HG02870 (cell line): Measurements from ENCODE around the gene LAD1.

Experiments used
- ATAC-seq: cut with Tn5 transposase; IDR thresholded peaks from one replicate; pipeline ENCODE4 v1.9.1; 2021; ENCODE audit warnings: mild to moderate bottlenecking, moderate library complexity; ENCODE audit not compliant: unreplicated experiment

Gene LAD1

DNA sequence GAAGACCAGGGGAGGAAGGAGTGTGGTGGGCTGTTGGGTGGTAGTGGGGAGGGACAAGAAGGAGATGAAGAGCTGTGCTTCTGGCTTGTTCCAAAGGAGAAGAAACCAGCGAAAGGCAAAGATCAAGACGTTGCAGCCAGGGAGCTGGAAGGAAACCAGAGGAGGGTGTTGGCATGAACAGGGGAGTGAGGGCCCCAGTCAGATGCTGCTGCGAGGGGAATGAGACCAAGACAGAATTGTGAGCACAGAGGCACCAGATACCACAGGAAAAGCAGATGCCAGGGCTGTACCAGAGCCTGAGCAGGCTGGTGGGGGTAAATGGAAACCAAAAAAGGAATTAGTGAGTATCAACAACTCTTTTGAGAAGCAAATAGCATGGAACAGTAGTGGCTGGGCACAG lies 6.0 kb downstream of the LAD1 start:
- no peak for ATAC-seq

DNA sequence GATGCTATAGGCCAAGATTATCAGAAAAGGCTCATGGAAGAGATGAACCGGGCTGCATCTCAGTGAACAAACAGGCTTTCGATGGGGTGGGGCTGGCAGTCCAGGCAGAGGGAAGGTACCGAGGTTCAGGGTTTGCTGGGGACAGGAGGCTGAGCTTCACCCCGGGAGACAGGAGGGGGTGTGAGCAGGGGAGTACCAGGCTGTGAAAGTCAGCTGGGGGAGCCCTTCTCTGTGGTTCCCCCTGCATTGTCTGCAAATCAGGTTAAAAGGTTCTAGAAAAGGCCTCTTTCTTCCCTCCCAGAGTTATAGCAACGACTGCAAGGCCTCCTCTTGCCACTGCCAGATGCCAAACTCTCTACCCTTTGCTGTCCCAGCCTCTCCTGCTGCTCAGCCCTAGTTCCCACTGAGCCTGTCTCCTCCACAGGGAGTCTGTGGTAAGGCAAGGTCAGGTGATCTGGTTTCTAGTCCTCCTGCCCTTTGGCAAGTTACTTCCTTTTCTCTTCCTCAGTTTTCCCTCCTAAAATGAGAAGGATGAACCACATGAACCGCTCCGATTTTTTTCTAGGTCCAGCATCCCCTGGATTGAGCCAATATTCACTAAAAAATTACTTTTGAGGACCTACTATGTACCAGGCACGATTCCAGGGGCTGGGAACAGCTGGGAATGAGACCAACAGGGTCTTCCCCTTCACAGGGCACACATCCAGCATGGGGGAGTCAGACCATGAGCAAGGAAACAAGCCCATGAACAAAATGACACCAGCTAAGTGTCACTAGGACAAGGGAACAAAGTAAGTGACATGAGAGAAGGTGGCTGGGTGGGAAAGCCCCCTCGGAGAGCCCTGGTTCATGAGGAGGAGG lies 7.2 kb downstream of the LAD1 start:
- ATAC-seq: no peak

DNA sequence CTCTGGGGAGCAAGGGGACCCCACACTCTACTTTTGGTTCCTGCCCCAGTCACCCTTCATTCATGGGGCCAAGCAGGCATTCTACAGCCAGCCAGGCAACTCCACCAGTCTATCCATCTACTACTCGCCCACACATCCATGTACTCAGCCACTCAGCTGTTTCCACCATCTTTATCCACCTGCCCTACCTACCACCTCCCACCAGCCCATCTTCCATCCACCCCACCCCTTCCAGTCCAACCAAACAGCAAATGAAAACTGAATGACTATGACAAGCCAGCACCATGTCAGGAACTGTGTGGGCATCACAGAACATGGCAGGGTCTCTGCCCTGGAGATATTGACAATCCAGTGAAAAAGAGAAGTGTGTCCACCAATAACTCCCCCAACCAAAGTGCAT lies 7.9 kb downstream of the LAD1 start:
- ATAC-seq: no peak

DNA sequence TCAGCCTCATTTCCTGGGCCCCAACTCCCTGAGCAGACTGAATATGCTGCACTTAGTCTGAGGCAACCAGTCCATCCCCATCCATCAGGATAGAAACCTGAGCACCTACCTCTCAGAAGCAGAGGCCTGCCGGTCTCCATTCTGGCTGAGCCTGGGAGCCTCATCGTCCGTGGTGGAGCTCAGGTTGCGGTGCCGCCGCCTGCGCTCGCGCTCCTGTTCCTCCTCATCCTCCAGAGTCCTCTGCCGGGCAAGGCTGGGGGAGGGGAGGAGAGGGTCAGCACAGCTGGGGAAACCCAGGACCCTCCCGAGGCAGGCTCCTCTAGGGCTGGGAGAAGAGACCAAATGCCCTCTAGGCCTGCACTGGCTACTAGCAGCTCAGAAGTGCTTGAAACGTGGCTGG lies 10.1 kb downstream of the LAD1 start:
- no peak for ATAC-seq

DNA sequence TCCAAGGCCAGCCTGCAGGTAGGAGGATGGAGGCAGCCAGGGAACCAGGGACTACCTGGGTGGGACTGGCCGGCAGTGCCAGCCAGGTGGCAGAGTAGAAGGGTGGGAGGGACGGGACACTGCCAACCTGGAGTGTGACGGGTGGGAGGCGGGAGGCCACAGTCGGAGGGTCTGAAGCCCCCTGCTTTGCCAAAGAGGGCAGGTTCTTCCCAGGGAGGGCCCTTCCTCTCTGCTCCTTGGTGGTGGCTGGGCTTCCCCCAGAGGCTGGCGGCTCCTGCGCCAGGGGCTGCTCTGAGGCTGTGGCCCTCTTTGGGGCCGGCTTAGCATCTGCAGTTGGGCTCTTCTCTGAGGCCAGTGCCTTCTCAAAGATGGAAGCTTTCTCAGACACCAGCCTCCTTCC lies 12.9 kb downstream of the LAD1 start:
- no peak for ATAC-seq

DNA sequence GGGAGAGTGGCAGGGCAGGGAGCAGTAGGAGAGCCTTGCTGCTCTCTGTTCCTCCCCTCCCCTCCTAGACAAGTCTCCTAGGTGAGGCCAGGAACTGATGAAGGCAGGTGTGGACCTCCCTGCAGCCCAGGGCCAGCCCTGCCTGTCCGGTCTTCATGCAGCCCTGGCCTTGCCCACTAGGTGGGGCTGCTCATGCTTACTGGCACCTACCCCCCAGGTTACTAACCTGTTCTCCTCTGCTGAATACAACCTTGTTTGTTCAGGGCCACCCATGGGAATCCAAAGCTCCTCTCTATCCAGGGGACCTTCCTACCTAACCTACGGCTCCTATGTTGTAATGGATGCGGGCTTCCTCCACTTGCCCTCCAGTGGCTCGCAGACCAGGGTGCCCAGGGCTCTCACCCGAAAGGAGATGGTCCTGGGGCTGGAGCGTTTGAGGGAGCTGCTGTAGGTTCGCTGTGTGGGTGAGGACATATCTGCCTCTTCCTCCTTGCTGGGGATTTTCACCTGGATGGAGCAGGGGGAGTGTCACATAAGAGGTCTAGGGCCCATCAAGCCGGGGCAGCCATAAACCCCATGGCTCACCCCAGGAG lies 13.7 kb downstream of the LAD1 start:
- ATAC-seq: peak; percentile 73

DNA sequence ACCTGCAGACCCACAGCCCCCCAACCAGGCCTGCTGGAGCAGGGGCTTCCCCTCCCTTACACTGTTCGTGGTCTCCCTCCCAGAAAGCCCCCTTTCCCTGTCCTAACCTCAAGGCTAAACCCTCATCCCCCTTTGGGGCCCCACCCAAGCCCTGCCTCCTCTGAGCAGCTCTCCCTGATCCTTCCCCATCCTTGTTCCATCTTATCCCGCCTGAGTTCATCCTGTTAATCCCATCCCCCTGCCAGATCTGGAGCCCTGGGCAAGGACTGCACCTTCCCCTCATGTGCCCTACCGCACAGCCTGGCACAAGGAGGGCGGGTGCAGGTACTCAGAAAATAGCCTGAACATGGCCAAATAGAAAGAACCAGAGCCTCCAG lies 14.7 kb downstream of the LAD1 start:
- no peak for ATAC-seq

DNA sequence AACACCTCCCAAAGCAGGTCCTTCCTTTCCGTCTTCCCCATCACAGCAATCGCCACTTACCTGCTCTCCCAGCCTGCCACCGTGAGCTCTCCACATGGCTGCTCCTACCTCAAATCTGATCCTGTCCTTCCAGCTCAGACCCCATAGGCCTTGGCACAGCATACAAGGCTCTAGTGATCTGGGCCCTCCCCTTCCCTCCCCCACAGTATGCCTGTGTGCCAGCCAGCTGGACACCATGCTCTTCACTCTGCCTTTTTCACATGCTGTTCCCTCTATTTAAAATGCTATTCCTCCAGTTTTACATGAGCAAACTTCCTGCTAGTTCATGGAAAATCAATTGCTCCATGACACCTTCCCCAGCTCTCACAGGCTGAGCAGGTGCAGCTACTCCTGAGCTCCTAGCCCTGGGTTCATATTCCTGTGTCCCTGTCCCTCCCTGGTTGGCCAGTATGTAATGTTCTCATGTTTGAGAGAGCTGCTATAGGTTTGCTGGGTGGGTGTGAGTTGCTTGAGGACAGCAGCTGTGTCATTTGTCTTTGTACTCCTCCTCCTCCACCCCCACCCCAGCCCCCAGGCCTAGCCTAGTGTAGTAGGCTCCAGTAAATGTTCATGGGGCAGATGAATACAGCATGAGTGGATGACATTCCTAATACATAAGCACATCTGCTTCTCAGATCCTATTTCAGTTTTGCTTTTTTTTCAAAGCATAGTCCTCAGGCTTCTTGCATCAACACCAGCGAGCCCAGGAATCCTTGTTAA lies 15.3 kb downstream of the LAD1 start:
- ATAC-seq: no peak

DNA sequence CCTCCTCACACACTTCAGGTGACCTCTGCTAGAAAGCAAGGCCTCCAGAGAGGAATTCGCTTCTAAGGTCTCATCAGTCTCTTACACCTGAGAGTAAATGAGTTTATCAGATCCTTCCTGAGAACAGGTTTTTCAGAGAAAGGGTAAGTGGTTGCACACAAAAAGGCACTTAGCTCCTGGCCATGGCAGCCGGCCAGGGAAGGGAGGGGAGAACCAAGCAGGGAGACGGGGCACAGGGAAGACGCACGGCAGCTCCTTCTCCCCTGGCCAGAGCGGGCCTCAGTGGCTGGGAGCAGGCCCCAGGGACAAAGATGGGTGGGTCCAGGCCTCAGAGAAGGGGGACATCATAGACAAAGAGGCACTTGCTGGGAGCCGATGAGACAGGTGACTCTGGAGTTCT lies 18.0 kb downstream of the LAD1 start:
- ATAC-seq: no peak

DNA sequence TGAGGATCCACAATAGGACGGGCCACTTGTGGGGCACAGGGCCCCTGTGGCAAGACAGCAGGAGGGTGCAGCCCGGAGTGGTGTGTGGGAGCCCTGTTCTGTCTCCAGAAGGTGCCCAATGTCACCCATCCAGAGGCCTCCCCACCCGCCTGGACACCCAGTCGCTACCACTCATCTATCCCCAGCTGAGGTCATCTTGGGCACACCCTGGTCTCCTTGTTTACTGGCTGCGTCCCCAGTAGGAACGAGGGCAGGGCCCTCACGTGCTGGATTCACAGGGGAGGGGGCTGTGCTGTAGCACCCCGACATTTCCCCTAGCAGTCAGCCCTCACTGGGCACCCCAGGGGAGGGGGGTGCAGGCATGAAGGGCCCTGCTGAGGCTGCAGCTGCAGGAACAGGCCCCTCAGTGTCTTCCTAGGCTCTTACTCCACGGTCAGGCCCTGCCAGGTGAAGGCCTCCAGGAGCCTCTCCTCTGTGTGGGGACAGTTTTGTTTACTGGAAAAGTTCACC lies 19.3 kb downstream of the LAD1 start:
- no peak for ATAC-seq

DNA sequence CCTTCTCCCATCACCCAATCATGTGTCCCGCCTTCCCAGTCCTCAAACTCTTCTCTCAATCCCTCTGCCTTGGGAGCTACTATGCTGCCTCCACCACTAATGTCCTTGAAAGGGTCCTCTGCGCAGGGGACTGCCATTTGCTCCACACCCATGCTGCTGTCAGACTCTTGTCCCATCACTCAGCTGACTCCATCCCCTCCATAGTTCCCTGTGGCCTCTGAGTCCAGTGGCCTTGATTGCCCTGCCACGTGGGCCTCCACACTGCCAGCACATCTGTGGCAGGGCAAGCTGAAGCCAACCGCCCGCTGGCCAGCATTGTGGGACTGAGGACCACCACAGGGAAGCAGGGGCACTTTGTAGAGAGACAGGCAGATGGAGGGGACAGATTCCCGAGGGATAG lies 20.3 kb downstream of the LAD1 start:
- no peak for ATAC-seq

DNA sequence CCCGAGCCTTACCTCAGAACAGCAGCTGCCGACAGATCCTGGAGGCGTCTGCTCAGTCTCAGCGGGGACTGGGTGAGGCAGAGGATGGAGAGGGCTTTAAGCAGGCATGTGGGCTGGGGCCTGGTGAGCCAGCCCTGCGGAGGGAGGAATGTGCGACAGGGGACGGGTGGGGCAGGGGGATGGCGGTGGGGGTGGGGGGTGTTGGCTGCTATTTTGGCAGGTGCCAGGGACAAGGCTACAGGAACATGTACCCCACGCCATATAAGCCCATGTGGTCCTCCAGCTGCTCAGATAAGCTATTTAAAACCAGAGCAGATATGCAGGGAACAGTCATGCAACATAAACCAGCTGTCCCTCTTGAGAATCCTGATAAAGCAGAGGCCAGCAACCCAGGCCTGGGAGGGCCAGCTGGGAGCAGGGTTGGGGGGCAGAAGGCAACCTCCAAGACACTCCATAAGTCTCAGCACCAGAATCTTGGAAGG lies 21.5 kb downstream of the LAD1 start, which contains the start of gene TNNT2:
Gene TNNT2, minus strand, starts transcription at position 70 of the 482 bp plus-strand sequence. CDS start 4,426 bp downstream, outside the sequence.
- ATAC-seq: no peak

DNA sequence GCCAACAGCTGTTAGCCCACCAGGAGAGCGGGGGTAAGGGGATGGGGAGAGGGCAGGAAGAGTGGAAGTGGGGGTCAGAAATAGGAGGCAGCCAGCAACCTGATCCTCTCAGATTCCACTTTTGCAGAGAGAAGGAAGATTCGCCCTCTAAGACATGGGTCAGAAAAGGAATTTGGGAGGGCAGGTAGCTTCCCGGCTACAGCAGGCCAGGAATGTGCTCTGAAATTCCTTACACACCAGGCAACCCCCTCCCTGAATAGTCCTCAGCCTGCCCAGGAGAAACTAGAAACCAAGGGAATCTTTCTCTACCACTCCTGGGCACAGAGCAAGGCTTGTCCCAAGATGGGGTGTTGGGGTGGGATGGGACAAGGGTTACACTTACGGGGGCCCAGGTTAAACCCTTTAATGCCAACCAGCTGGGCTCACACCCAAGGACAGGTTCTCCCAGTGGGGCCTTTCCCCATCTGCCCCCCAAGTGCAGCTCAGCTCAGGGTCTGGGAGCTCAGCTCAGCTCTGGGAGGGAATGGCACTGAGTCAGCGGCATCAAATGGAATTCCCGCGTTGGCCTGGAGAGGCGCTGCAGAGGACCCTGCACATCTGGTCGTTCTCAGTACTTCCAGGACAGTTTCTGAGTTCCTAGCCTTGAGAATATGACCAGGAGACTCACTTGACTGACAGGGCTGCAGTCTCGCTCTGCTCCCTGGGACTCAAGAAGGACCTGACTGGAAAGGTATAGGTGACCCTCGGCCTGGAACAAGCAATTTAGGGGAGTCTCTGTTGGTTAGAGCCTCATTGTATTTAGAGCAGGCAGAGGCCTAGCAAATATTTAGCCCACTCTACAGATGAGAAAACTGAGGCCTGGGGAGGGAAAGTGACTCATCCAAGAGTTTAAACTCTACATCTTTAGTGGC lies 22.4 kb downstream of the LAD1 start:
- ATAC-seq: no peak

DNA sequence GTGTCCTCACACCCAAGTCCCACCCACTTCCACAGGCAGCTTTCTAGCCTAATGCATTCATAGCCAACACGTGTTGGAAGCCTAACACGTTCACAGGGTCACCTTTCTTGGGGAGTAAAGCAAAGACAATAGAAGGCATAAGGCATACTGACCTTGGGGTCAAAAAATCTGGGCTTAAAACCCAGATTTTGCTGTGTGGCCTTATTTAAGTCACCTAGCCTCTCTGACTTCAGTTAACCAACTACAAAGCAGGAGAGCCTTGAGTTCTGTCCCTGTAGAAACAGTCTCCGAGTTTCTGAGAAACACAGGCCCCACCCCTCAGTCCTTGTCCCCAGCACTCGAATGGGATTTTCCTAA lies 23.0 kb downstream of the LAD1 start:
- ATAC-seq: no peak

DNA sequence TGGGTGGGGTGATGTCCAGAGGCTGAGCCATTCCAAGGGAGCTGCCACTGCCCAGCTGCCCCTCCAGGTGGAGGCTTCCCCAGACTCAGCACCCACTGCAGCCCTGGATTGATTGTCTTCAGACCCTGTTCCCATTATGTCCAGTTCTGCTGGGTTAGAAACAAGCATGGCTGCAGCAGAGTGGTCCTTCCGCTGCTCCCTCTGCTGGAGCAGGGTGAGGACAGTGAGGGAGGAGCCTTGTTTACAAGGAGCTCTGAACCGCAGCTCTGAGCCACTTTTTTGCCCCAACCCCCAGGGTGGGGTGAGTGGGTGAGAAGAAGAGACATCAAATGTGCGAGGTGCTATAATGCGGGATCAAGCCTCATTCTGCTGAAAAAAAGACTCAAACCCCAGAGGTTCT lies 24.0 kb downstream of the LAD1 start:
- no peak for ATAC-seq

DNA sequence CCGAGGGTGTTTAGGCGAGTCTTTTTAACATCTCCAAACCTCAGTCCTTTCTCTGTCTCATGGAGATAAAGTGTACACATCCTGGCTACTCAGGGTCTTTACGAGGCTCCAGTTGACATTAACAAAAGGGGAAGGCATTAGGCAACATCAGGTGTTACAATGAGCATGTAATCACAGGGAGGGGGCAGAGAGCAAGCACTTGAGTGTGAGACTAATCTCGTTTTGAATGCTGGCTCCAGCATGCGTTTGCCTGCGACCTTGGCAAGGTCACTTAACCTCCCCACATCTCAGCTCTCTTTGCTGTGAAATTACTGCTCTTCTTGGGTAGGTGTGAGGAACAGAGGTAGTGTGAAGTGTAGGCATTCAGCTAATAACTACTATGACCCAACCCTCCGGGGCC lies 24.8 kb downstream of the LAD1 start:
- no peak for ATAC-seq

DNA sequence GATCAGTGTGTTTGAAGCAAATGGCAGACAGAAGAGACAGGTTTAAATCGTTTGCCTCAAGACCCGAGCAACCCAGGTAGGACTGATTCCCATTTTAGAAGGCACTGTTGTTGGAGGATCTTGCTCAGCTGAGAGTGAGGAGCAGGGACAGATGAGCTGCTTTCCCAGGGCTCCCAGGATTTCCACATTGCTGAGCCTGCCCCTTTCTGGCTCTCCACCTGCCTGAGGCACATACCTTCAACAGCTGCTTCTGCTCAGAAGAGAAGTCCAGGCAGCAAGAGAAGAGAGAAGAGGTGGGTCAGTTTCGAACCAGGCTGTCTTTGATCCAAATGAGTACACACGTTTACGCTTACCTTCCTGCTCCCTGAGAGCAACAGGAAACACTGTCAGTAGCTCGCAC lies 27.3 kb downstream of the LAD1 start:
- no peak for ATAC-seq

DNA sequence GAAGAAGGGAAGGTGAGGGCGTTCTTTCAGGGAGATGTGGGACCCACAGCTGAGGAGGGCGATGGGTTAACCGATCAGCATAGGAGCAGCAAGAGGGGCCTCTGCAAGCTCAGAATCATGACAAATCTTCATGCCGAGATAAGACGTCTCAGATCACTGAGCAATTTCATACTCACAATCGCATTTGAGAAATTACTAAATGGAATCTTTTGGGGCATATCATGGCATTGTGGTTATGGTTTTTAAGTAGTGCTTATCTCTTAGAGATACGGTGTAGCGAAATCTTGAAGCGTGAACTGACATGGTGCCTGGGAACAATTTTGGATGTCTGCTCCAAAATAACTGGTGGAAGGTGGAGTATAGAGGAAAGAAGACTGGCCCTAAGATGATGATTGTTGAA lies 27.8 kb downstream of the LAD1 start:
- no peak for ATAC-seq

DNA sequence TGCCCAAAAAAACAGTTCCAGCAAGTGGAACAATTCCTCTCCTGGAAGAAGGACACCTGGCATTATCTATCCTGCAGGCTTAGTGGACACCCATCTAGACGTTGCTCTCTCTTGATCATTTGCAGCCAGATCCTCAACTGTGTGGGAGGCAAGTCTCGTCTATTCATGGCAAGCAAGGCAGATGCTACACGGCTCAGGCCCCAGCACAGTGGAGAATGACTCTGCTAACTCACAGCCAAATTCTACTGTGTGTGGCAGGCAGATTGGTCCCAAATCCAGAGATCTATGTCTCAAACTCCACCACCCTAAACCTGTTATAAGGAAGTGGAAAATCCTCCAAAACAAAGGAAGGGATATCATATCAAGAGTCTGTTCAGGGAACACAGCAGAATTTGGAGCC lies 28.6 kb downstream of the LAD1 start:
- ATAC-seq: no peak

DNA sequence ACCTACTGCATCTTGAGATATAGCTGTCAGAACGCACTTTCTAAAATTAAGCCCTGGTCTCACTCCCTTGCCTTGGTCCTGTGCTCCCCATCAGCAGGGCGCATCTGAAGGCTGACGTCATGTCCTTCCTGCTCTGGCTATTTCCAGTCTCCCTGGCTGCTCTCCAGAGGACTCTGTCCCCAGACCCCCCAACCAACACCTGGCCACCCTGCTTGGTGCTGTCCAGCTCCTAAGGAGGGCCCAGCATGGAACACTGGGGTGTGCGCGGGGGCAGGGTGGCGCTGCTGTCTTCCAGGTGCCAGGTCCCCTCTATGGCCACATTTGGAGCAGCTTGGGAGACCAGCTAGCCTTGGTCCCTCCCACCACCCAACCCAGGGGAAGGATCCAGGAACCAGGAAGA lies 29.9 kb downstream of the LAD1 start:
- no peak for ATAC-seq

DNA sequence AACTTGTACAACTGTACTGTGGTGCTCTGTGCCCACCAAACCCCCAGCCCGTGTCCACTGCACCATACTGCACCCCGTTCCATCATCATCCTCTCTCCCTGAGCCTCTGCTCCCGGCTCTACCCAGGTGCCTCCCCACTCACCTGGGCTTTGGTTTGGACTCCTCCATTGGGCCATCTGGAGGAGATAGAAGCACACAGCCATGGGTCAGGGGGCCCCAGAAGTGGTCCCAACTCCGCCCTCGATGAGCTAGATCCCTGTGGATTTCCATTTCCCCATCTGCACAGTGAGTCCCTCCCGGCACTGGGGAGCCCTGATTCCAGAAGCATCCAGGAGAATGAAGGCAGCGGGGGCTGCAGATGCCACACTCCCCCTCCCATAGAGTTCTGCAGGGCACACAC lies 32.4 kb downstream of the LAD1 start:
- no peak for ATAC-seq
